ENCODE measurements around the gene RFT1. TPM values are rescaled to one million over a fixed set of nuclear protein-coding genes. Genes with fewer than 3 reads are reported as not detected.
"Not testable (repeated sequence)": the region's sequence is repeated elsewhere in the genome, so short reads cannot be mapped to it uniquely, and the experiment has no call there.

The RFT1 gene
- total RNA-seq, 1 donor from 2014 or later, result 18.6 TPM

DNA sequence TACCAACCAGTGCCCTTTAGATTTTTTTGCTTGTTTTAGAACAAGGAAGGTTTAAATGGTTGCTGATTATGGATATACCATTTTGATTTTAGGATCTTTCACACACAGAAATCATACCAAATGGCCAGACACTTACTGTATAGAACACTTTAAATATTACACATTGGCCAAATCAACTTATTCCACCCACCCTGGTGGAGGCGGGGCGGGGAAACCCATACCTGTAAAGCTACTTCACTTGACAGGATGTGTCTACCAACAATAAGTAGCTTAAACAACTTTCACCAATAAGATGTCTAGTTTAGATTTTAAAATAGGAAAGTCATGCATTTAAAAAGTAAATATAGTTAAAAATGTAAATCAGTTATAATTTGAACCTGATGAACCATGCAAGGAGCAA lies 67.3 kb downstream of the RFT1 start:
- H3K27me3 ChIP-seq (ENCODE audit: control insufficient read depth, insufficient read depth, low read length), result no peaks in the 10 kb centered on the region
- H3K4me3 ChIP-seq (ENCODE audit: low read depth, low read length), result no peak overlapping the region
- DNase-seq (ENCODE audit: low read depth), result no peak
- H3K36me3 ChIP-seq (ENCODE audit: control insufficient read depth, insufficient read depth, low read length), result no peaks in the 10 kb centered on the region
- TF ChIP-seq, protein P1, sequence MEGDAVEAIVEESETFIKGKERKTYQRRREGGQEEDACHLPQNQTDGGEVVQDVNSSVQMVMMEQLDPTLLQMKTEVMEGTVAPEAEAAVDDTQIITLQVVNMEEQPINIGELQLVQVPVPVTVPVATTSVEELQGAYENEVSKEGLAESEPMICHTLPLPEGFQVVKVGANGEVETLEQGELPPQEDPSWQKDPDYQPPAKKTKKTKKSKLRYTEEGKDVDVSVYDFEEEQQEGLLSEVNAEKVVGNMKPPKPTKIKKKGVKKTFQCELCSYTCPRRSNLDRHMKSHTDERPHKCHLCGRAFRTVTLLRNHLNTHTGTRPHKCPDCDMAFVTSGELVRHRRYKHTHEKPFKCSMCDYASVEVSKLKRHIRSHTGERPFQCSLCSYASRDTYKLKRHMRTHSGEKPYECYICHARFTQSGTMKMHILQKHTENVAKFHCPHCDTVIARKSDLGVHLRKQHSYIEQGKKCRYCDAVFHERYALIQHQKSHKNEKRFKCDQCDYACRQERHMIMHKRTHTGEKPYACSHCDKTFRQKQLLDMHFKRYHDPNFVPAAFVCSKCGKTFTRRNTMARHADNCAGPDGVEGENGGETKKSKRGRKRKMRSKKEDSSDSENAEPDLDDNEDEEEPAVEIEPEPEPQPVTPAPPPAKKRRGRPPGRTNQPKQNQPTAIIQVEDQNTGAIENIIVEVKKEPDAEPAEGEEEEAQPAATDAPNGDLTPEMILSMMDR (IDR thresholded peaks at IDR 0.05; ENCODE audit: insufficient read depth, low read length, poor library complexity, severe bottlenecking), result no peak

DNA sequence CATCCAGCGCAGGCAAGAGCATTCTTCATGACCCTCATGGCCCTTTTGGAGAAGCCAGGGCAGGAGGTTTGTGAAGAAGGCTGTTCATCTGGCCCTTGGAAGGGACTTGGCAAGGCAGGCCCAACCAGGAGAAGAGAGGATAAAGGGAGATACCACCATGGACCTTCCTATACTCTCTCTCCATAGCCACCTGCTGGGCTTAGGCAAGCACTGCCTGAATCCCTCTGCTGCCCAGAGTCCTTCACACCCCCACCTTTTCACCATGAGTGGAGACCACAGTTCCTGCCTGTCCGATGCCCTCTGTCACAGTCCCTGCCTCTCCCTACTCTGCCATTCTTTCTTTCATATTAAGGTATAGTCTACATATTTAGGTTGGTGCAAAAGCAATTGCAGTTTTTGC lies 73.8 kb downstream of the RFT1 start:
- no peaks in the 10 kb centered on the region for H3K27me3 ChIP-seq (ENCODE audit: control insufficient read depth, insufficient read depth, low read length)
- no peak for DNase-seq (ENCODE audit: low read depth)
- no peaks in the 10 kb centered on the region for H3K36me3 ChIP-seq (ENCODE audit: control insufficient read depth, insufficient read depth, low read length)
- no peak overlapping the region for H3K4me3 ChIP-seq (ENCODE audit: low read depth, low read length)
- TF ChIP-seq, protein P1 (IDR thresholded peaks at IDR 0.05; ENCODE audit: insufficient read depth, low read length, poor library complexity, severe bottlenecking), result peak; percentile 42

DNA sequence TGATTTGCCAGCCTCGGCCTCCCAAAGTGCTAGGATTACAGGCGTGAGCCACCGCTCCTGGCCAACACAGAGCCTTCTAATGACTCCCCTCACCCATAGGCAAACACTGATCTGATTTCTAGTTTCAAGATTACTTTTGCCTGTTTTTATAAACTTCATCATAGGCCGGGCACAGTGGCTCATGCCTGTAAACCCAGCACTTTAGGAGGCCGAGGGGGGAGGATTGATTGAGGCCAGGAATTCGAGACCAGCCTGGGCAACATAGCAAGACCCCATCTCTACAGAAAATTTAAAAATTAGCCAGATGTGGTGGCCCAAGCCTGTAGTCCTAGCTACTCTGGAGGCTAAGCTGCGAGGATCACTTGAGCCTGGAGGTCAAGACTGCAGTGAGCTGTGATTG lies 76.0 kb downstream of the RFT1 start:
- H3K36me3 ChIP-seq (ENCODE audit: control insufficient read depth, insufficient read depth, low read length); H3K4me3 ChIP-seq (ENCODE audit: low read depth, low read length); H3K27me3 ChIP-seq (ENCODE audit: control insufficient read depth, insufficient read depth, low read length); DNase-seq (ENCODE audit: low read depth): not testable (repeated sequence)

DNA sequence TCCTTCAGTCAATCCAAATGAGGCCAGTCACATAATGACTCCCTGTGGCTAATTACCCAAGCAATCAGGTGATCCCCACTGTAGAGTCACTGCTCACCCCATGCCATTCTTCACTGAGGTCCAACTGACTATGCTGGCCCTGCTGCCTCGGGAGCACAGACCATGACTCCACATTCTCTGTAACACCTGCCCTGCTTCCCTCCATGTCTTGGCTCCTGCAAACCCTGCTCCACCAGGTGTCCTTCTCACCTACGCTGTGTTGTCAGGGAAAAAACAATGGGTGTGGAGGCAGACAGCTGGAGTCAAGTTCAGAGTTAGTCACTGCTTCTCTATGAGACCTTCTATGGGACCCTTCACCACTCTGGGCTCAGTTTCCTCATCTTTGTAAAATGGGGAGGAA lies 78.3 kb downstream of the RFT1 start:
- no peak overlapping the region for H3K4me3 ChIP-seq (ENCODE audit: low read depth, low read length)
- no peaks in the 10 kb centered on the region for H3K36me3 ChIP-seq (ENCODE audit: control insufficient read depth, insufficient read depth, low read length)
- TF ChIP-seq, protein P1 (IDR thresholded peaks at IDR 0.05; ENCODE audit: insufficient read depth, low read length, poor library complexity, severe bottlenecking), result no peak
- DNase-seq (ENCODE audit: low read depth), result no peak
- H3K27me3 ChIP-seq (ENCODE audit: control insufficient read depth, insufficient read depth, low read length), result no peaks in the 10 kb centered on the region

DNA sequence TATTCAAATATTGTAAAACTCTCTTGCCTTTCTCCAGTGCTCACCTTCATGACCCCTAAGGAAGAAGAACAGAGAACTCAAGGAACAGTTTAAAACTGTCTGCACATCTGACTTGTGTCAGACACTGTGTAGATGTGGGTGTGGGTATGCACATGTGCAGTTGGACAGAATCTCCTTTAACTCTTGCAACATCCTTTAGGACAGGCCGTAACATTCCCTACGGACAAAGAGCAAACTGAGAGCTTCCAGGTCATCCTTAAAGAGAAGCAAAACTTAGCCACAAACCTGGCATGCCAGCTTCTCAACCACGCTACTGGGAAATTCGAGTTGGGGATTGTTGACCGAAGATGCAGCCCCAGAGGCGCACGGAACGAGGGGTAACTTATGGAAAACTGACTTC lies 80.2 kb downstream of the RFT1 start:
- DNase-seq (ENCODE audit: low read depth), result no peak
- TF ChIP-seq, protein P1 (IDR thresholded peaks at IDR 0.05; ENCODE audit: insufficient read depth, low read length, poor library complexity, severe bottlenecking), result no peak
- no peak overlapping the region for H3K4me3 ChIP-seq (ENCODE audit: low read depth, low read length)
- H3K36me3 ChIP-seq (ENCODE audit: control insufficient read depth, insufficient read depth, low read length), result no peaks in the 10 kb centered on the region
- H3K27me3 ChIP-seq (ENCODE audit: control insufficient read depth, insufficient read depth, low read length), result peaks cover 8% of the 10 kb centered on the region

DNA sequence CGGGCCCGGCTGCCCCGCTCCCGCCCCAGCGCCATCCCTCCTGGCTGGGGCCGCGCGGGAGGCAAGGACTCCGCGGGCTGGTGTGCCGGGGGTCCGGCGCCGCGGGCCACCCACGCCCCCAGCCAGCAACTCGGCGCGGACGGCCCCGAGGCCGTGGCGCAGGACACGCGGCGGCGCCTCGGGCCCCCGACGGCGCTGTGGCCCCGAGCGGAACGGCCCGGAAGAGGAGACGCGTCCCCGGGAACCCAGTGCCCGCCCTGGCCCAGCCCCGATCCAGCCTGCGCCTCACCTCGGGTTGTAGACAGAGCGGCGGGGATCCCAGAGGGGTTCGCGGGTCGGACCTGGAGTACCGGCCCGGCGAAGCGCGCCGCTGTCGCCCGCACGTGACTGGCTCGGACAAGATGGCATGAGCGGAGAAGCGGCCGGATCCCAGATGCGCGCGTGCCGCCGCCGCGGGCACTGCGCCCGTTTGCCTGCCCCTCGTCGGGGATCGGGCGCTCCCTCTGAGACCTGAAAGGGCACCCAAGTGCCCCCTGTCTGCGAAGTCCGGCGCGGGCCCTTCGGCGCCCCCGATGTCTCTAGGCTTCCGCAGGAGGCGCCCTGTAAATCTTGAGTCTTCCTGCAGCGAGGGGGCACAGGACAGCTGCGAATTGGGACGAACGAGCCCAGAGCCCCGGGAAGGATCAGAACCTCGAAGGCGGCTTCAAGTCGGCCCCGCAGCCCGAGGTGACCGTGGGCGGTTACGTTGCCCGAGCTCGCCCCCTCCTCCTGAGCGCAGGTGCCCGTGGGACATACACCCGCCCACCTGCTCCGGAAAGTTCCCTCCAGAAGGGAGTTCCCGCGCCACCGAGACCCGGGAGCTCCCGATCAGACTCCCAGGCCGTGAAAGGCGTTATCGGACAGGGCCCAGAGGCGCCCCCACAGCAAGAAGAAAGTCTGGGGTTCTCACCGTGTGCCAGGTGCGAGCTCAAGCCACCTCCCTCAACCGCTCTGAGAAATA lies 83.8 kb downstream of the RFT1 start:
- H3K27me3 ChIP-seq (ENCODE audit: control insufficient read depth, insufficient read depth, low read length), result peaks cover 8% of the 10 kb centered on the region
- DNase-seq (ENCODE audit: low read depth), result no peak
- TF ChIP-seq, protein P1 (IDR thresholded peaks at IDR 0.05; ENCODE audit: insufficient read depth, low read length, poor library complexity, severe bottlenecking), result peak; percentile 61

More for the DNA sequence above, 83.8 kb downstream of the RFT1 start:
- no peaks in the 10 kb centered on the region for H3K36me3 ChIP-seq (ENCODE audit: control insufficient read depth, insufficient read depth, low read length)
- H3K4me3 ChIP-seq (ENCODE audit: low read depth, low read length), result peak overlapping the region; percentile 70
